Measurements from ENCODE around the gene SNAI1. TPM values are rescaled to one million over a fixed set of nuclear protein-coding genes. Genes with fewer than 3 reads are reported as not detected.

Gene SNAI1

GRCh38 chr20:50037123-50037522 is 54.3 kb downstream of the SNAI1 start:
- Histone ChIP-seq H2BK15ac (ENCODE audit: low read depth, poor library complexity, severe bottlenecking) (peak overlapping the region; percentile 20), H3K4me3 (ENCODE audit: insufficient read depth in 1 of 2, low read depth in 1 of 2, low read length in 2 of 2) (no peak overlapping the region), H3K4me1 (ENCODE audit: control insufficient read depth, insufficient read depth, low read depth, low read length) (peaks cover 13% of the 10 kb centered on the region), H3K79me1 (replicated peaks; ENCODE audit: low read length, poor library complexity, severe bottlenecking) (no peaks in the 10 kb centered on the region), H3K36me3 (ENCODE audit: control insufficient read depth in 1 of 2, insufficient read depth in 2 of 2, low read depth in 1 of 2, low read length in 2 of 2) (no peaks in the 10 kb centered on the region), H2BK12ac (ENCODE audit: low read length in 2 of 2) (peak overlapping the region in 1 of 2 experiments; percentile 9), H3K27me3 (ENCODE audit: control insufficient read depth in 1 of 2, insufficient read depth in 1 of 2, low read length in 2 of 2) (peaks cover 8 to 17% of the 10 kb centered on the region in 2 experiments), H3K4ac (ENCODE audit: low read depth in 1 of 2, low read length in 2 of 2) (no peak overlapping the region), H3K9me3 (ENCODE audit: control insufficient read depth, low read length) (no peaks in the 10 kb centered on the region), H4K91ac (ENCODE audit: low read length) (peak overlapping the region; percentile 4), H2AFZ (ENCODE audit: low read depth, low read length) (no peak overlapping the region), H3K18ac (ENCODE audit: low read depth in 1 of 2, low read length in 2 of 2) (no peak overlapping the region), H2BK5ac (ENCODE audit: low read depth, low read length, poor library complexity, severe bottlenecking) (no peak overlapping the region), H2AK5ac (ENCODE audit: low read length, severe bottlenecking) (no peak overlapping the region), H3K4me2 (ENCODE audit: low read length, poor library complexity, severe bottlenecking) (no peak overlapping the region), H3K27ac (ENCODE audit: low read length, poor library complexity, severe bottlenecking) (no peak overlapping the region), H2BK120ac (ENCODE audit: low read depth, low read length) (no peak overlapping the region), H3K14ac (ENCODE audit: low read length in 2 of 2) (peak overlapping the region in 1 of 2 experiments; percentile 58), H3K23ac (ENCODE audit: low read length in 2 of 2) (no peak overlapping the region), H4K8ac (ENCODE audit: low read length) (no peak overlapping the region), H3K9ac (ENCODE audit: low read length) (no peak overlapping the region)
- WGBS = 88% methylated on average over 3 of the region's 3 CpGs
- no peak for DNase-seq

GRCh38 chr20:50037575-50037974 is 54.8 kb downstream of the SNAI1 start:
- WGBS = 89% methylated on average over 7 of the region's 7 CpGs
- peak overlapping the region in 1 of 2 experiments; percentile 9 for H2BK12ac ChIP-seq (ENCODE audit: low read length in 2 of 2)
- no peak overlapping the region for H2AK5ac ChIP-seq (ENCODE audit: low read length, severe bottlenecking)
- H3K4ac ChIP-seq (ENCODE audit: low read depth in 1 of 2, low read length in 2 of 2) = no peak overlapping the region
- no peak overlapping the region for H2AFZ ChIP-seq (ENCODE audit: low read depth, low read length)
- no peak overlapping the region for H3K4me2 ChIP-seq (ENCODE audit: low read length, poor library complexity, severe bottlenecking)
- H2BK5ac ChIP-seq (ENCODE audit: low read depth, low read length, poor library complexity, severe bottlenecking) = no peak overlapping the region
- no peak overlapping the region for H3K9ac ChIP-seq (ENCODE audit: low read length)
- no peak overlapping the region for H2BK120ac ChIP-seq (ENCODE audit: low read depth, low read length)
- H3K9me3 ChIP-seq (ENCODE audit: control insufficient read depth, low read length) = no peaks in the 10 kb centered on the region
- peak overlapping the region in 1 of 2 experiments; percentile 58 for H3K14ac ChIP-seq (ENCODE audit: low read length in 2 of 2)
- no peak overlapping the region for H3K23ac ChIP-seq (ENCODE audit: low read length in 2 of 2)
- H2BK15ac ChIP-seq (ENCODE audit: low read depth, poor library complexity, severe bottlenecking) = peak overlapping the region; percentile 16
- DNase-seq = no peak
- no peak overlapping the region for H4K8ac ChIP-seq (ENCODE audit: low read length)
- peaks cover 13% of the 10 kb centered on the region for H3K4me1 ChIP-seq (ENCODE audit: control insufficient read depth, insufficient read depth, low read depth, low read length)
- H3K27me3 ChIP-seq (ENCODE audit: control insufficient read depth in 1 of 2, insufficient read depth in 1 of 2, low read length in 2 of 2) = peaks cover 8 to 17% of the 10 kb centered on the region in 2 experiments
- H3K27ac ChIP-seq (ENCODE audit: low read length, poor library complexity, severe bottlenecking) = no peak overlapping the region
- H3K4me3 ChIP-seq (ENCODE audit: insufficient read depth in 1 of 2, low read depth in 1 of 2, low read length in 2 of 2) = no peak overlapping the region
- no peaks in the 10 kb centered on the region for H3K36me3 ChIP-seq (ENCODE audit: control insufficient read depth in 1 of 2, insufficient read depth in 2 of 2, low read depth in 1 of 2, low read length in 2 of 2)
- no peak overlapping the region for H4K91ac ChIP-seq (ENCODE audit: low read length)
- H3K18ac ChIP-seq (ENCODE audit: low read depth in 1 of 2, low read length in 2 of 2) = no peak overlapping the region
- no peaks in the 10 kb centered on the region for H3K79me1 ChIP-seq (replicated peaks; ENCODE audit: low read length, poor library complexity, severe bottlenecking)

DNA sequence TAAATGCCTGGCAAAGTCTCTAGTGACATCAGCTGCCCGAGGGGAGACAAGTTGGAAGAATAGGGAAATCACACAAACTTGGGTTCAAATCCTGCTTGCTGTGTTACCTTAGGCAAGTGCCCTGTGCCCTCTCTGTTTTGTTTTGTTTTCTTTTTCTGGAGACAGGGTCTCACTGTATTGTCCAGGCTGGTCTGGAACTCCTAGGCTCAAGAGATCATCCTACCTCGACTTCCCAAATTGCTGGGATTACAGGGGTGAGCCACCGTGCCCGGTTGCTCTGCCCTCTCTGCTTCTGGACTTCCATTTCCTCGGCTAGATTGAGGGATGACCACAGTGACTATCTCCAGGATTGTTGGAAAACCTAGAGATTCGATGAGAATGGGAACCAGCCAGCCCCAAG is 55.4 kb downstream of the SNAI1 start:
- H4K8ac ChIP-seq (ENCODE audit: low read length) = no peak overlapping the region
- no peak overlapping the region for H2BK5ac ChIP-seq (ENCODE audit: low read depth, low read length, poor library complexity, severe bottlenecking)
- H3K36me3 ChIP-seq (ENCODE audit: control insufficient read depth in 1 of 2, insufficient read depth in 2 of 2, low read depth in 1 of 2, low read length in 2 of 2) = no peaks in the 10 kb centered on the region
- H3K4ac ChIP-seq (ENCODE audit: low read depth in 1 of 2, low read length in 2 of 2) = no peak overlapping the region
- H3K4me1 ChIP-seq (ENCODE audit: control insufficient read depth, insufficient read depth, low read depth, low read length) = peaks cover 13% of the 10 kb centered on the region
- no peak overlapping the region for H4K91ac ChIP-seq (ENCODE audit: low read length)
- H3K14ac ChIP-seq (ENCODE audit: low read length in 2 of 2) = no peak overlapping the region
- no peak overlapping the region for H2AFZ ChIP-seq (ENCODE audit: low read depth, low read length)
- H2BK15ac ChIP-seq (ENCODE audit: low read depth, poor library complexity, severe bottlenecking) = no peak overlapping the region
- no peak overlapping the region for H3K27ac ChIP-seq (ENCODE audit: low read length, poor library complexity, severe bottlenecking)
- H2AK5ac ChIP-seq (ENCODE audit: low read length, severe bottlenecking) = no peak overlapping the region
- H3K79me1 ChIP-seq (replicated peaks; ENCODE audit: low read length, poor library complexity, severe bottlenecking) = no peaks in the 10 kb centered on the region
- peaks cover 8 to 17% of the 10 kb centered on the region in 2 experiments for H3K27me3 ChIP-seq (ENCODE audit: control insufficient read depth in 1 of 2, insufficient read depth in 1 of 2, low read length in 2 of 2)
- H3K4me3 ChIP-seq (ENCODE audit: insufficient read depth in 1 of 2, low read depth in 1 of 2, low read length in 2 of 2) = no peak overlapping the region
- H3K9me3 ChIP-seq (ENCODE audit: control insufficient read depth, low read length) = no peaks in the 10 kb centered on the region
- H3K4me2 ChIP-seq (ENCODE audit: low read length, poor library complexity, severe bottlenecking) = no peak overlapping the region
- H2BK120ac ChIP-seq (ENCODE audit: low read depth, low read length) = no peak overlapping the region
- 73% methylated on average over 6 of the region's 6 CpGs for WGBS
- no peak overlapping the region for H3K9ac ChIP-seq (ENCODE audit: low read length)
- no peak overlapping the region for H3K23ac ChIP-seq (ENCODE audit: low read length in 2 of 2)
- no peak overlapping the region for H2BK12ac ChIP-seq (ENCODE audit: low read length in 2 of 2)
- no peak overlapping the region for H3K18ac ChIP-seq (ENCODE audit: low read depth in 1 of 2, low read length in 2 of 2)
- no peak for DNase-seq

Small RNA genes lying within 50 kb of the gene (small RNA-seq; reads per million reads assigned to genes)
- gene RF00017 (ENCODE audit: low read depth) = not detected
- gene RNU6-147P (ENCODE audit: low read depth) = not detected

Measured in mesenchymal stem cell (in vitro differentiated cells and primary cell).